ENCODE data around the gene ABCA10. TPM values are rescaled to one million over a fixed set of nuclear protein-coding genes. Genes with fewer than 3 reads are reported as not detected.
A peak's percentile ranks its signal among the peaks of the same experiment; 100 is the strongest.
"Not testable (repeated sequence)": the region's sequence is repeated elsewhere in the genome, so short reads cannot be mapped to it uniquely, and the experiment has no call there.

The ABCA10 gene
- total RNA-seq, result 6.9 TPM
- long read RNA-seq, partial matches to known transcripts, result 0 of 1 reads
- long read RNA-seq, other reads (novel, unspliced or antisense), result 1 of 1 reads

DNA sequence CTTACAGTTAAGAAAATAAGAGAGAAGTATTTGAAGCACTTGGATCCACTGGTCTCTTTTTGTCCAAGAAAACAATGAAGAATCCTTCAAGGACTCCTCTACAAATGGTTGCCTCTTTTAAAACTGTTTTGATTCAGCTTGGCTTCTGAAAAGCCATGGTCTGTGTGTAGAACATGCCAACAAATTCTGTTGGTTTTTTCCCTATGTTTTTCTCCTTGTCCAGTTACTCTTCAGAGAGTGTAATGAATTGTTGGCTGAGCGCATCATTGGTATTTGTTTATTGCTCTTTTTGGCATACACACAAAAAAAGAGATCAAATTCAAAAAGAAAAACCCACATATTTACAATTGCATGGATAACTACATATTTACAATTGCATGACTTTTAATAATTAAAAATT lies at the start of gene ABCA10:
Gene ABCA10, minus strand, starts transcription at position 249 of the 400 bp plus-strand sequence. CDS start 3,466 bp downstream, outside the sequence.
- no peak for DNase-seq
- ATAC-seq (ENCODE audit: poor library complexity), result peak; percentile 60
- intact Hi-C loops (cut with DNase I), result no loop called here

DNA sequence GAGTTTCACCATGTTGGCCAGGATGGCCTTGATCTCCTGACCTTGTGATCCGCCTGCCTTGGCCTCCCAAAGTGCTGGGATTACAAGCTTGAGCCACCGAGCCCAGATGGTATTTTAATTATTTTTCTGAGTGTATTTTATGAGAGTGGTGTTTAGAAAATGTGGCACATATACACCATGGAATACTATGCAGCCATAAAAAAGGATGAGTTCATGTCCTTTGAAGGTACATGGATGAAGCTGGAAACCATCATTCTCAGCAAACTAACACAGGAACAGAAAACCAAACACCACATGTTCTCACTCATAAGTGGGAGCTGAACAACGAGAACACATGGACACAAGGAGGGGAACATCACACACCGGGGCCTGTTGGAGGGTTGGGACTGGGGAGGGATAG lies 47.7 kb upstream of the ABCA10 start:
- ATAC-seq (ENCODE audit: poor library complexity); intact Hi-C loops (cut with DNase I); DNase-seq: not testable (repeated sequence)

DNA sequence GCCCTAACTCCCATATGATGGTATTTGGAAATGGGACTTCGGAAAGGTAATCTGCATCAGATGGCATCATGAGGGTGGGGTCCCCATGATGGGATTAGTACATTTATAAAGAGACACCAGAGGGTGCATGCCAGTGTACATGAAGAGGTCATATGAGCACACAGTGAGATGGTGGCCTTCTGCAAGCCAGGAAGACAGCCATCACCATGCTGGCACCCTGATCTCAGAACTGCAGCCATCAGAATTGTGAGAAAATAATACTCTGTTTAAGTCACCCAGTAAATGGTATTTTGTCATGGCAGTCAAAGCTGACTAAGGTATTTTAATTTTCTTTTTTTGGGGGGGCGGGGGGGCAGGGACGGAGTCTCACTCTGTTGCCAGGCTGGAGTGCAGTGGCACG lies 47.1 kb upstream of the ABCA10 start:
- DNase-seq (no peak), ATAC-seq (ENCODE audit: poor library complexity) (no peak)
- intact Hi-C loops (cut with DNase I), result no loop called here

GRCh38 chr17:69271023-69271422 lies 42.4 kb upstream of the ABCA10 start:
- DNase-seq, result no peak
- no peak for ATAC-seq (ENCODE audit: poor library complexity)
- intact Hi-C loops (cut with DNase I), result no loop called here

GRCh38 chr17:69269131-69269998 lies 40.7 kb upstream of the ABCA10 start:
- ATAC-seq (ENCODE audit: poor library complexity), result peak; percentile 45
- DNase-seq, result no peak
- intact Hi-C loops (cut with DNase I), result no loop called here

DNA sequence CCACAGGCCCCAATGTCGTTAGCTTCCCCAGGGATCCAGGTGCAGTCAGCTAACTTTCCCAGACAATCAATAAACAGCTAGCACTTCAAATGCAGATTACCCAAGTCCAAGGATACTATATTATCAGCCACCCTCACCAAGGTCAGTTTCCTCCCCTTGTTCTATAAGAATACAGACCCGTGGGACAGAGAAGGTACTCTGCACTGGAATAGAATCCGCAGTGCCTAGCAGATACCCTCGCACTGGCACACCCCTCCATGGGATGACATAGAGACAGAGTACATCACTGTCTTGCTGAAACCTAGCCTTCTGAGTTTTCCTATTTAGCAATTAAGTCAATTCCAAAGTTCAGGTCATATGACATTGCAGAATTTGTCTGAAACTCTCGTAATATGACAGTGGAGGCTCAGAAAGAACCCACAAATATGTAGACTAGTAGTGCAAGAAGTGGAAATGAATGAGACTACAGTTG lies 40.0 kb upstream of the ABCA10 start:
- intact Hi-C loops (cut with DNase I), result no loop called here
- DNase-seq (no peak), ATAC-seq (ENCODE audit: poor library complexity) (no peak)

GRCh38 chr17:69267219-69267618 lies 38.6 kb upstream of the ABCA10 start:
- intact Hi-C loops (cut with DNase I), result no loop called here
- DNase-seq (no peak), ATAC-seq (ENCODE audit: poor library complexity) (no peak)

DNA sequence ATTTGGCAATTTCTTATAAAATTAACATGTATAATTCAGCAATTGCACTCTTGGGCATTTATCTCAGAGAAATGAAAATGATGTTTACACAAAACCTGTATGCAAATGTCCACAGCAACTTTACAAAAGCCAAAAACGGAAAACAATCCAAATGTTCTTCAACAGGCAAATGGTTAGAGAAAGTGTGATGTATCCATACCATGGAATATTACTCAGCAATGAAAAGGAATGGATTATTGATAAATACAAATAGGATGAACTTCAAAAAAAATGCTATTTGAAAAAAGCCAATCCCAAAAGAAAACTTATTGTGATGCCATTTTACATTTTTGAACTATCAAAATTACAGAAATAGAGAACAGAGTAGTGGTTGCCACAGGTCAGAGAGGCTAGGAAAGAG lies 37.2 kb upstream of the ABCA10 start:
- no peak for DNase-seq

GRCh38 chr17:69254187-69254586 lies 25.6 kb upstream of the ABCA10 start:
- DNase-seq, result no peak
- intact Hi-C loops (cut with DNase I), result no loop called here
- ATAC-seq (ENCODE audit: poor library complexity), result no peak

More for the DNA sequence above, 37.2 kb upstream of the ABCA10 start:
- intact Hi-C loops (cut with DNase I), result no loop called here
- no peak for ATAC-seq (ENCODE audit: poor library complexity)

DNA sequence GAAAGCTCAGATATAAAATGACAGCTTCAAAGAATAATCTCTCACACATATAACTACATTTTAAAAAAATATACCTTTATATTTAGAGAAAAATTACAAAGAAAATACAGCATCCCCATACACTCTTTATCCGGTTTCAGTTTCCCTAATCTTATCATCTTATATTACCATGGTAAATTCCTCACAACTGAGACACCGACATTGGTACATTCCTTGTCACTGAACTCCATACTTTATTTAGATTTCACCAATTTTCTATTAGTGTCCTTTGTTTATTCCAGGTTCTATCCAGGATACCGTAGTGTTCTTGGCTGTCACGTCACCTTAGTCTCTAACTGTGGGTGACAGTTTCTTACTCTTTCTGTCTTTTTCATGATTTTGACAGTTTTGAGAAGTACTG lies 22.0 kb upstream of the ABCA10 start:
- intact Hi-C loops (cut with DNase I), result no loop called here
- DNase-seq (no peak), ATAC-seq (ENCODE audit: poor library complexity) (no peak)

DNA sequence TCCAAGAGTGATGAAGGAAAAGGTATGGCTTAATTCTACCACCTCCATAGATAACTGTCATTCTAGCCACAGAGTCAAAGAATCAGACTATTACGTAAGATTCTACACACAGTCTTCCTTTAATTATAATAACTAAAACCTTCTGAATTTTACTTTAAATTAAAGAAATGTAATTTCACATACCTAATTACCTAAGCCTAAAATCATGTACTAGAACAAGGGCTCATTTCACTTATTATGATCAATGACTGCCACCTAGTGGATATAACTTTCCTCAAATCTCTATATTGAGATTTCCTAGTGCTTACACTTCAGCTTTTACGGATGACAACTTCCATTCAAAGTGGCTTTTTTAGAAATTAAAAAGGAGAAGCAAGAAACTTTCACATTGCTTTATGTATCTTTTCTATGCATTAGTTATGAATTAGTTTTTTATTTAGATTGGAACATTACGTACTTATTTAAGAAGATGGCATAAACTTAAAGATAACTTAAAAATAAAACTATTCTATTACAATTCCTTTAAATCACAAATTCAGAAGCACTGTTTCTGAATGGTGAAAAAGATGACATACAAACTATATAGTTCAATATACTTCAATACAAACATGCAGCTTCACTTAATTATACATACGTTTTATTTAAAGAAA lies 18.2 kb upstream of the ABCA10 start:
- ATAC-seq (ENCODE audit: poor library complexity), result peak; percentile 77
- no peak for DNase-seq
- intact Hi-C loops (cut with DNase I), result no loop called here

DNA sequence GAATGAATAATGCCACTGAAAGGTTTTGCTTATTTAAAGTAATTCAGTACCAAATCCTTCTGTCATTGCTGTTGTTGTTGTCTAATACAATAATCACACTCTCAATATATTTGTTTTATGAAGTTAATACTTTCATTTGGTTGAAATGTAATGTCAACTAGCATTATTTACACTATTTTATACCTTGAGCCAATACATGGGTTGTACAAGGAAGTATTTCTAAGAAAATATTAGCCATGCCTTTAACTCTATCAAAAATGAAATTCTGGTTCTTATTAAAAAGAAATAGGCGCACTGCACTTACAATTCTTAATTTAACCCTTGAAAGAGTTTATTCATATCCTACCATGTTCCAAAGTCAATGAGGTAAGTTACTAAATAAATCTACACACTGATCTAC lies 17.6 kb upstream of the ABCA10 start:
- intact Hi-C loops (cut with DNase I), result no loop called here
- ATAC-seq (ENCODE audit: poor library complexity), result no peak
- no peak for DNase-seq

- intact Hi-C loops (cut with DNase I), result no loop called here
- ATAC-seq (ENCODE audit: poor library complexity) (no peak), DNase-seq (no peak)
Measured at GRCh38 chr17:69245617-69246016, 17.0 kb upstream of the ABCA10 start.

DNA sequence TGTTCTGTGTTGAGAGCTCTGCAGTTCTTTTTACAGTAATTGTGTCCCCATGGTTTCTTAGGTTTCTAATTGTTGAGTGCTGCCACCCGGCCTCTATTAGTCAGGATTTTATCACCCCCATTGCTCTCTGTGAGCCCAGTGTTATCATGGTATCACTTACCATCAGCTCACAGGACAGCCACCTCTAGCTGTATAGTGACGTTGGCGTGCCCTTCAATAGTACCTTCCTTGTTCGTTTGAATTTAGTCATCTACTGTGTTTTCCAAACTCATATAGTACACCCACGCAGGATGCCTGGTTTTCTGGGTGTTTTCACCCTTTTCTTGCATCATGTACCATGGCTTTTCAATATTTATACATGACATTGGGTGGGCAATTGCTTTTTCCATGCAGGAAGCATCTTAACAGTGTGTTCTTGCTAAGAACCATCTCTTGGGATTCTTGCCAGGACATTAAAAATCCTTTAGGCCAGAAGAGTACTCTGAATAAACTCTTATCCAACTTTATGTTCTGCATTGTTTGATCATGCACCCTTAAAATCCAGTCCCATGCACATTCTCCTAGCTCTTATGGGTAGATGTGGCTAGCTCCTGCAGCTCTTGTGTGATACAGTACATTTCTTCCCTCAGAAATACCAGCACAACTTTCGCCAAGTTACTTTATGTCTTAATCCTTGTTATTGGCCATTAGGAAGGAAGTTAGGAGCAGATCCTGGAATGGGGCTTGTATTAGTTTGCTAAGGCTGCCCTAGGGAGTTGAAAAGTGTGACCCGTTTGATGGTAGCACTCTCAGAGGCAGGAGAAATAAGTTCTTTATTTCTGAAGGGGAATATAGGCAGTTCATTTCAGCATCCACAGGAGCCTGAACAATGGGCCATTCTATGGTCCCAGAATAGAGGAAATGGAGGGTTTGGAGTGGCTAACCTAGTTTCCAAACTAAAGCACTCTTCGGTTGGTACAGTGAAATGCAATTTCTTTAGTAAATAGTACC lies 11.3 kb upstream of the ABCA10 start:
- no peak for DNase-seq
- intact Hi-C loops (cut with DNase I), result loop anchor here (5.0 to 10.0 kb wide), 2 partner anchors 275 to 468 kb away; no protein-coding TSS in a partner anchor
- no peak for ATAC-seq (ENCODE audit: poor library complexity)

DNA sequence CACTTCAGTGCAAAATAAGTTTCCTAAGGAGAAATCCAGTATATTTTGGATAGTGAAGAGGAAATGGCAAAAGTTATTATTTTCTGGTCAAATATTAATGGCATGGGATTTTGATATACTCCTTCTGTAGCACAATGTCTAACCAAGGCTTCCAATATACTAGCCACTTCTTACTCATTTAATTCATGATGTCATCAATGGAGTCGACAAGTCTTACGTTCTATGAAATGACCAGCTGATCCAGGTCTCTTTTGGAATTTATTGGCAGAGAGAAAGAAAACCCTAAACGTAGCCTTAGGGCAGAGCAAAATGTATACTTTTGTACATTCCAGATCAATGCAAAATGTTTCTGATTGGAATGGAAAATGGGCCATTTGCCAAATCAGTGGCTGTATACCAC lies 8.3 kb upstream of the ABCA10 start:
- intact Hi-C loops (cut with DNase I), result loop anchor here (5.0 to 10.0 kb wide), 2 partner anchors 272 to 465 kb away; no protein-coding TSS in a partner anchor
- ATAC-seq (ENCODE audit: poor library complexity), result no peak
- DNase-seq, result no peak

- no peak for ATAC-seq (ENCODE audit: poor library complexity)
Measured at GRCh38 chr17:69236464-69236863, 7.8 kb upstream of the ABCA10 start.

DNA sequence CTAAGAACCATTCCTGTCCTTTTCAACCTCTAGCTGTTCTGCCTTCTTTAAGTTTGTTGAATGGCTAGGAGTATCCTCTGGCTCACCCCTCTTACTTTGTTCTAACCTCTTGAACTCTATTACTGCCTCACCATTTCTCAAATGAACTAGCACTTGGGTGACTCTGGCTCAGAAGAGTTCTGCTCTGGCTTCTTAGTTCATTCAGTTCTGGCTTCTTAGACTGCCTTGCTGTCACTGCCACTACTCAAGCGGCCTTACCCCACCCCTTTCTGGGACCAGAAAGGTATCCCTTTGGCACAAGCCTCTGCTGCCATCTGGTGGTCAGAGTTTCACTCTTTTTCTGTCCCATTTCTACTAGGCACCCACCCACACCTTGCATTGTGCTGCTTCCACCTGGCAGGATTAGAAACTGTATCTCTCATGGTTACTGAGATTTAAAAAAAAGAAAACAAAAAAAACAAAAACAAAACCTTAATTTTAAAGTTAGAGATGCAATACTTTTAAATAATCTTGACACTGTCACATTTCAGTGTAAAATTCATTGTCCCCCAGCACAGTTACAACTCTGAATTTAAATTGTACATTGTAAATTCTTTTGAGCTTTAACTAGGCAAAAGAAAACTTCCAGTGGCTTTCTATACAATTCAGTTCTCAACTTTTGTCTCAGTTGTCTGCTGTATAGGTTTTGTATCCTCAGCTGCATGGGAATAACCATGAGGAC lies 6.9 kb upstream of the ABCA10 start:
- DNase-seq (peak; percentile 78), ATAC-seq (ENCODE audit: poor library complexity) (peak; percentile 90)
- intact Hi-C loops (cut with DNase I), result loop anchor here (5.0 to 10.0 kb wide), 2 partner anchors 271 to 463 kb away; no protein-coding TSS in a partner anchor

More at GRCh38 chr17:69236464-69236863, 7.8 kb upstream of the ABCA10 start:
- intact Hi-C loops (cut with DNase I), result loop anchor here (5.0 to 10.0 kb wide), 2 partner anchors 272 to 464 kb away; no protein-coding TSS in a partner anchor
- DNase-seq, result no peak

DNA sequence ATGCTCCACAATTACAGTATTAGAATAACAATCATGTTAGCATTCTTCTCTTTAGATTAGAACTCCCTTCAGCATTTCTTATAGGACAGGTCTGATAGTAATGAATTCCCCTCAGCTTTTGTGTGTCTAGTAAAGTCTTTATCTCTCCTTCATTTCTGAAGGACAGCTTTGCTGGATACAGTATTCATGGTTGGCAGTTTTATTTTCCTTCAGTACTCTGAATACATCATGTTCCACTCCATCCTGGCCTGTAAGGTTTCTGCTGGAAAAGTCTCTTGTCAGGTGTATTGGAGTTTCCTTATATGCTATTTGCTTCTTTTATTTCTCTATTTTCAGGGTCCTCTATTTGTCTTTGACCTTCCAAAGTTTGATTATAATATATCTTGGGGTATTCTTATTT lies 4.0 kb upstream of the ABCA10 start:
- intact Hi-C loops (cut with DNase I), result loop anchor here (10.0 kb wide), 1 partner anchor 268 kb away; no protein-coding TSS in a partner anchor

More for the DNA sequence above, 4.0 kb upstream of the ABCA10 start:
- ATAC-seq (ENCODE audit: poor library complexity), result no peak
- no peak for DNase-seq
